ENCODE data around the gene PRICKLE1.

PRICKLE1 gene

DNA sequence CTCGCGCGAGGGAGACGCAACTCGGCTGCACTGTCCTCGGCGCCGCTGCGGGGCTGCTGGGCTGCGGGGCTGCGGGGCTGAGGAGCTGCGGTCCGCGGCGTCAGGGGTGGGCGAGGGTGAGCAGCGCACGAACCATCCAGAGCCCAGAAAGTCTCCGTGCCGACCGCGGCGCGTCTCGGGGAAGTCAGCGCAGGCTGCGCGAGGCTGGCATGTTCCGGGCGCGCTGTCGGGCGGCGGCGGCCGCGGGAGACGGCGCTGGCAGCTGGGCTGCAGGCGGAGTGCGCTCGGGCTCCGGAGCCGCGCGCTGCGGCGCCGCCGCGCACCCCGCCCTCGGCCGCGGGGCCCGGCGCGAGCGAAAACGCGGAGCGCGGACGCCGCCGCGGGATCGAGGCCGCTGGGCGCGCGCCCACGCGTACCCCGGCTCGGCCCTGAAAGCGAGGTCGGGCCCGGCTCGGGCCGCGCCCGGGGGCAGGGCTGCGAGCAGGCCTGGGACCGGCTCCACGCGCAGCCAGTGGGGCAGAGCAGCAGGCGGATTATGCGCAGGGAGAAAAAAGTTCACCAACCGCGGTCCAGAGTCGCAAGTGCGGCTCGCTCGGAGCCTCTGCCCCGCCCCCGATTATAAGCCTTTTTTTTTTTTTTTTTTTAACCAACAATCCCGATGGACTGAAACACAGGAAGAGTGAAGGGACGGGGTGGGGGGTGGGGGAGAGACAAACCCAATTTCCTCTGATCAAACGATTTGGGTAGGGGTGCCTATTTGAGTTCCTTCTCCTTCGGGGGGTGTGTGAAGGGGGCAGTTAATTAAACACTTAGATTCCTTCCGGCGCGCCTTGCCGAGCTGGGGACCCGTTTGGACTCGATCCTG is at the start of gene PRICKLE1:
TSS of gene PRICKLE1 (minus strand) at position 282 of the 865 bp plus-strand sequence. CDS start 117,230 bp downstream, outside the sequence.
- DNase-seq = peak in 11 of 51 donors; percentile 4 to 48 (median 22)

- DNase-seq = no peak
Measured at GRCh38 chr12:42638697-42639096, 49.2 kb upstream of the PRICKLE1 start.

DNA sequence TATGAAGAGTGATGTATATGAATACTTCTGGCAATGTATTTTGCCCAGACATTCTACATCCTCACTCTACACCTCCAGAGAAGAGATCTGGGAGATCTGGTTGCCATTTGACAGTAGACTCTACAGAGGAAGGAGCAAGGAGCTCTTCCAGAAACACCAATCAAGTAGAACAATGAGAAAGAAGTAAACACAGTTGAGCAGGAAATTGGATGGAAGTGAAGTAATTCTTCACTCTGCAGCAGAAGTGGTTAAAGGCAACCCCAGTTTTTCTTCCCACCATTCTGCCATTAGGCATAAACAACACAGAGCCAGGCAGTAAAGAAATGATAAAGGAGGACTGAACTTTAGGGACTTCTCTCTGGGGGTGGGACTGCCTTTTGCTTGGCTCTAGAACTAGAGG is 48.5 kb upstream of the PRICKLE1 start:
- no peak for DNase-seq

GRCh38 chr12:42636993-42637392 is 47.4 kb upstream of the PRICKLE1 start:
- no peak for DNase-seq

GRCh38 chr12:42633594-42633993 is 44.0 kb upstream of the PRICKLE1 start:
- DNase-seq = no peak

- DNase-seq = no peak
Measured at GRCh38 chr12:42631513-42631912, 42.0 kb upstream of the PRICKLE1 start.

DNA sequence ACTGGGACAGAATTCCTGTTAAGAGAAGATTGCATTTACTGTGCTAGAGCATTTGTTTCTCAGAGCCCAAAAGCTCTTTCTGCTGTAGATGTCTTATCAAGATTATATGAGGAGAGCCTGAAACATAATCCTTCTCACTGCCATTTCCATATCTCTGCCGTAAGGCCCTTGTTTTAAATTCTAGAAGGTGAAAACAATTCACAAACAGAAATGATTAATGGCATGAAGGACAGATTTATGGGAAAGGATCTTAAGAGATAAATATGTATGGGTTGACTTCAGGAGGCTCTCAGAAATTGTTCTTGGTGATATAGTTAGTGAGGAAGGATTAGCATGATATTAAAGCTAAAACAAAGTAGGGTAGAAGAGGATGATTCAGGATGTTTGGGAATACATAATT is 40.8 kb upstream of the PRICKLE1 start:
- no peak for DNase-seq

GRCh38 chr12:42627151-42627550 is 37.6 kb upstream of the PRICKLE1 start:
- DNase-seq = no peak

- no peak for DNase-seq
Measured at GRCh38 chr12:42625611-42626010, 36.1 kb upstream of the PRICKLE1 start.

DNA sequence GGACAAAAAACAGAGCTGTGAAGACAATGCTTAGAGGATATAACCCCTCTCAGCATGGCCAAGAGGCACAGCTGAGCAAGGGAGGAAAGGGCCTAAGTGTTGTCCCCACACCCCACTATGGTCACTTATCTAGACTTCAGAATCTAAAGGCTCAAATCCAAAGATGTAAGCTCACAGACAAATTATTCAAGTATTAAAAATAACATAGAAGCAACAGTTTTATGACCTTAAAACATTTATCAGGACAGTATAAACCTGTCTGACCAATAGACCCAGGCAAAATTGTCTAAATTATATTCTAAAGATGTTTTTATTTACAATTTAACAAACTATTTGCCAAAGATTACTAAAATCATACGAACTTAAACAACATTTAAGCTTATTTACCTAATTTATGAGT is 28.1 kb upstream of the PRICKLE1 start:
- no peak for DNase-seq

DNA sequence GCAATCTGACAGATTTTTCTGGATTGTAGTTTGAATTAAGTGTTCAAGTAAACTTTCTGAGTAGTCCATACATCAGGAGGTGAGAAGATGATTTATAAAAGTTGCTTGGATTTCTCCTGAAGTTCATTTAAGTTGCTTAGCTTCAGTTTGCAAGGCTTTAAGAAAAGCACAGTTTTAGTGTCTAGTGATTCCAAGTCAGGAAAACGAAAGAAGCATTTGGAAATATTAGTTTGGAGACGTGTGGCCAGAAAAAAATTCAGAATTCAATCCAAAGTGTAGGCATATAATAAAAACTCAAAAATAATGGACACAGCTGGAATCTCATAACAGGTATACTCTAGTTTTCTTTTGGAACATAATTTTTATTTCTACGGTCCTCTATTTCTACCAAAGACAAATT is 25.5 kb upstream of the PRICKLE1 start:
- DNase-seq = no peak

DNA sequence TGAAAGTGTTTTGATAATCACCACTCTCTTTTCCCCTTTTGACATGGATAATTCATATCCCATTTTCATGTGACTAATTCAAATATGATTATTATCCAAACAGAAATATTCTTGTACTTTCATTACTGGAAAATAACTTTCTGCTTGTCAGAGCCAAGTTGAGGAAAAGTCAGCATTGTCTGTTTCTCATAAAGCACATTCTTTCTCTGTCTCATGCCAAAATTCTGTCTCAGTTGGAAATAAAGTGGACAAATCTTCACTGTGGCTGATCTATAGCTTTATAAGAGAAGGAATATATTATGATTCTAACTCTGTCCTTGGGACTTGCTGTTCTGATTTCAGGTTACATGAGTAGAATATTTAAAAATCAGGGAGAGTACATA is 22.7 kb upstream of the PRICKLE1 start:
- DNase-seq = no peak

- no peak for DNase-seq
Measured at GRCh38 chr12:42611571-42612230, 22.2 kb upstream of the PRICKLE1 start.

DNA sequence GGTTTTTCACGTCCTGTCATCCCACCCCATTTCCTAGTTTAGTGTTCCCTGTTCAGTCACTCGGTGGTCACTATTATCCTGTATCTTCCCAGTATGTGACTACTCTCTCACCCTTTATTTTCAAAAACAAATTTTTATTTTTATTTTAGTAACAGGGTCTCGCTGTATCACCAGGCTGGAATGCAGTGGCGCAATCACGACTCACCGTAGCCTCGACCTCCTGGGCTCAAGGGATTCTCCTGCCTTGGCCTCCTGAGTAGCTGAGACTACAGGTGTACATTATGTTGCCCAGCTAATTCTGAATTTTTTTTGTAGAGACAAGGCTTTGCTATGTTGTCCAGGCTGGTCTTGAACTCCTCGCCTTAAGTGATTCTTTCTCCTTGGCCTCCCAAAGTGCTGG is 20.1 kb upstream of the PRICKLE1 start:
- no peak for DNase-seq

GRCh38 chr12:42608196-42608825 is 18.8 kb upstream of the PRICKLE1 start:
- peak in 1 of 51 donors; percentile 1 for DNase-seq

- no peak for DNase-seq
Measured at GRCh38 chr12:42607584-42608058, 18.1 kb upstream of the PRICKLE1 start.

- no peak for DNase-seq
Measured at GRCh38 chr12:42606471-42606870, 16.9 kb upstream of the PRICKLE1 start.

DNA sequence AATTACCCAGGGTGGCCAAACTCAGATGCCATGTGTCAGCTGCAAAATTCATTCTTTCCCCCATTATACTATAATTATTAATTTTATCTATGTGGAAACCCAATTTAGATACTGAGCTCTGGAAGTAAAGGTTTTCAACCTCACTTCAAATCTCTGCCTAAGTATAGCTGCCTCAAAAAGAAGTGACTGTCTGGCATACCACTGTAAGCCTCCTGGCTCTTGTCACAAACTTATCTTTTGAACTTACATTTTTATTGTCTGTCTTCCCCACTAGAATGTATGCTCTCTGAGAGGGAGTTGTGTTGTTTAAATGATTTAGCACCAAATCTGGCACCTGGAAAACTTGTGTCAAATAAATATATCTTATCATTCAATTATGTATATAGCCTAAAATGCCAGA is 16.1 kb upstream of the PRICKLE1 start:
- no peak for DNase-seq

GRCh38 chr12:42603246-42603990 is 13.9 kb upstream of the PRICKLE1 start:
- DNase-seq = no peak

- DNase-seq = no peak
Measured at GRCh38 chr12:42593874-42594273, 4.3 kb upstream of the PRICKLE1 start.

- DNase-seq = peak in 7 of 51 donors; percentile 2 to 34 (median 11)
Measured at GRCh38 chr12:42590330-42590934, 886 bp upstream of the PRICKLE1 start.

Measured in hypothalamus (tissue), 51 donors.